Activated T-cell treated with anti-CD3 and anti-CD28 coated beads, Interleukin-2, amount 50 U/mL, for 72 hours (primary cell): ENCODE measurements around the gene SGMS1. TPM values are rescaled to one million over a fixed set of nuclear protein-coding genes. Genes with fewer than 3 reads are reported as not detected.
"Not testable (repeated sequence)": the region's sequence is repeated elsewhere in the genome, so short reads cannot be mapped to it uniquely, and the experiment has no call there.

ENCODE experiments used
- ATAC-seq, 2 donors: fragments of 150-1000 bp; cut with Tn5 transposase; replicated peaks in 1 of 2; 2 replicates each; pipeline ENCODE4 v1.10.0; 2021; ENCODE audit warnings: moderate library complexity in 2 of 2, mild to moderate bottlenecking in 1 of 2
- DNase-seq, 2 donors: peaks; one replicate each; pipeline ENCODE4 v3.0.0; 2021 to 2022; ENCODE audit warnings: mixed read lengths in 1 of 2
- H3K27ac Mint-ChIP-seq: one replicate; pipeline ENCODE4 v1.8.0; 2022; ENCODE audit warnings: mild to moderate bottlenecking, moderate library complexity, mixed read lengths
- H3K27me3 Mint-ChIP-seq: one replicate; pipeline ENCODE4 v1.8.0; 2022; ENCODE audit warnings: low read depth, mixed read lengths
- H3K36me3 Mint-ChIP-seq, 2 donors: one replicate each; pipeline ENCODE4 v1.8.0; 2022; ENCODE audit warnings: mixed read lengths in 2 of 2, mild to moderate bottlenecking in 1 of 2; ENCODE audit not compliant: insufficient read depth in 2 of 2
- H3K4me1 Mint-ChIP-seq: one replicate; pipeline ENCODE4 v1.8.0; 2022; ENCODE audit warnings: low read depth, mixed read lengths
- H3K4me3 Mint-ChIP-seq, 2 donors: one replicate each; pipeline ENCODE4 v1.8.0; 2022; ENCODE audit warnings: mild to moderate bottlenecking in 2 of 2, mixed read lengths in 2 of 2, moderate library complexity in 2 of 2
- H3K9me3 Mint-ChIP-seq, 2 donors: one replicate each; pipeline ENCODE4 v1.8.0; 2022; ENCODE audit warnings: mixed read lengths in 2 of 2
- total RNA-seq, 2 donors: library from RNA; stranded (reverse); gene quantifications; one replicate each; pipeline ENCODE4 v1.2.3, GENCODE V29; 2022

The SGMS1 gene
- total RNA-seq, 2 donors from 2014 or later: 8.9 to 9.7 TPM

DNA sequence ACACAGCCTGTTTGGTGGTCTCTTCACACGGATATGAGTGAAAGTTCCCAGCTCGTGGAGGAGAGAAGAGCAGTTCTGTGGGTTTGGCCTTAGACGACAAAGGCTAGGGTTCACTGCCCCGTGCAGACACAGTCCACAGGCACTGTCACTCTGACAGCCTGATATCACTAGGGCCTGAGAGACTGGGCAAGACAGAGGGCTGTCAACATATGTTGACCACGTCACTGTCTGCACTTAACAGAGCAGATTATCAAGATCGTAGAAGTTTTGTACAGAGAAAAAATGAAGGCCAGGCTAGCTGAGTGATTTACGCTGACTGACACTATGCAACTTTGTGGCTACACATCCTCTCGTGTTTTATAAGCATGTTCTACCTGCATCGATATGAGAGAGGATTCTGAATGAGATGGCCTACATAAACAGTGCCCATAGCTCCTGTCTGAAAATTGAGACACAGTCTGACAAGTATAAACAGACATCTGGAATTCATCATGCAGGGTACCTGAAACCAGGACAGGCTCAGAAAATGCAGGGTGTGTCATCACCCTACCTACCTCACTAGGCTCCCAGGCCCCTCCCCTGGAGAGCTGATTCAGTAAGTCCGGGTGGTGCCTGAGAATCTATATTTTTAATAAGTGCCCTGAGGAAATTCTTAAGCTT, 120.0 kb downstream of the SGMS1 start:
- H3K4me3 Mint-ChIP-seq: peak overlapping the region in 1 of 2 donors; percentile 15
- no peak overlapping the region for H3K27ac Mint-ChIP-seq
- DNase-seq: peak in 1 of 2 donors; percentile 11
- H3K27me3 Mint-ChIP-seq: peaks cover 9% of the 10 kb centered on the region
- no peak for ATAC-seq
- no peaks in the 10 kb centered on the region for H3K9me3 Mint-ChIP-seq
- H3K4me1 Mint-ChIP-seq: peaks cover 79% of the 10 kb centered on the region
- peaks cover 0 to 4% of the 10 kb centered on the region in 2 donors for H3K36me3 Mint-ChIP-seq

DNA sequence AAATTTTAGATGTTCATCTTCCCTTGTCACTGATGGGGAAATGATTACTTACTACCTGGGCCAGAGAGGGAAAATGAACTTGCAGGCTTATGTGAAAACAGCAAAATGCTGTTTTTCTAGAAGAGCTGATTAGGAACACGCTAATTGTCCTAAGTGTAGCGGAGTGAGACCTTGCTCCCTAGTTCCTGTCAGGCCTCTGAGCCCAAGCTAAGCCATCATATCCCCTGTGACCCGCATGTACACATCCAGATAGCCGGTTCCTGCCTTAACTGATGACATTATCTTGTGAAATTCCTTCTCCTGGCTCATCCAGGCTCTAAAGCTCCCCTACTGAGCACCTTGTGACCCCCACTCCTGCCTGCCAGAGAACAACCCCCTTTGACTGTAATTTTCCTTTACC, 120.6 kb downstream of the SGMS1 start:
- H3K4me3 Mint-ChIP-seq, DNase-seq, ATAC-seq, H3K36me3 Mint-ChIP-seq, H3K27ac Mint-ChIP-seq, H3K27me3 Mint-ChIP-seq, H3K9me3 Mint-ChIP-seq: not testable (repeated sequence)
- peaks cover 78% of the 10 kb centered on the region for H3K4me1 Mint-ChIP-seq

DNA sequence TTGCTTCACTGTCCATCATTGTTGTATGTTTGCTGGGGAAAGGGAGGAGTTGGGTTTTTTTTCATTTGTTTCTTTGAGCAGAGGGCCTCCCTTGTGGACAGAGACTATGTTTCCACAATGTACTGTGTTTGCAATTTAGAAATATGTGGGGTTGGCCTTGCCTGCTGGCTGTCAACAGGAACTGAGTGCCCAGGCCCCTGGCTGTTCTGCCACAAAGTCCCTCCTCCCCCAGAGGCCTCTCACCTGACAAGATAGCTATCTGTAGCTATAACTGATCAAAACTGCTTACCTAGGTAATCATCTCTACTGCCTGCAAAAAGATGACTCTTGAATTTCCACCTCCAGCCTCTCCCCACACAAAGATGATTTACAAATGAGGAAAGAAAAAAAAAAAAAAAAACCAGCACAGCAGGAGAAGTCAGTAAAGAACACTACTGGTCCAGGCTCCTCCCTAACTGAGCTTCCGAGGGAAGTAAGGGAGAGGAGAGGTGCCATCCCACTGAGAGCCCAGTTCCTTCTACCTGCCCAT, 121.8 kb downstream of the SGMS1 start:
- Mint-ChIP-seq H3K9me3 (no peaks in the 10 kb centered on the region), H3K27me3 (peaks cover 9% of the 10 kb centered on the region), H3K4me1 (peaks cover 78% of the 10 kb centered on the region), H3K36me3 (peaks cover 0 to 4% of the 10 kb centered on the region in 2 donors), H3K27ac (peak overlapping the region; percentile 46), H3K4me3 (peak overlapping the region; percentile 13 to 62)
- DNase-seq (peak in 1 of 2 donors; percentile 14), ATAC-seq (peak; percentile 25 to 42)

DNA sequence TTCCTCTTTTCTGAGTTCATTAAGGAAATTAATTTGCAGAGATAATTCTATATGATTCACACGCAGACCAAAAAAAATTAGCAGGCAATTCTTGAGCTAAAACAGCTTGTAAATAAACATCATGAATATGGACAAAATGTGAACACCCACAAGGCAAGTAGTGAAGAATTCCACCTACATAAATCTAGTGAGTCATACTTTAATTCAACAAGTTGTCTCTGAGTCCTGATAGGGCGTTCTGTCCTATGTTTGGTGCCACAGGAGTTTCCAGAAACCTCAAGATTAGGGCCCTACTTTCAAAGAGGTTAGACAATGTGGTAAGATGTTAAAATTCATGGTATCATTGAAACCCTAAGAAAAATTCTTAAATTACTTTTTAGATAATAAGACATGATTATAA, 122.3 kb downstream of the SGMS1 start:
- Mint-ChIP-seq H3K4me1 (peaks cover 78% of the 10 kb centered on the region), H3K36me3 (peaks cover 0 to 4% of the 10 kb centered on the region in 2 donors), H3K9me3 (no peaks in the 10 kb centered on the region), H3K4me3 (no peak overlapping the region), H3K27ac (no peak overlapping the region), H3K27me3 (peaks cover 9% of the 10 kb centered on the region)
- DNase-seq (no peak), ATAC-seq (no peak)

DNA sequence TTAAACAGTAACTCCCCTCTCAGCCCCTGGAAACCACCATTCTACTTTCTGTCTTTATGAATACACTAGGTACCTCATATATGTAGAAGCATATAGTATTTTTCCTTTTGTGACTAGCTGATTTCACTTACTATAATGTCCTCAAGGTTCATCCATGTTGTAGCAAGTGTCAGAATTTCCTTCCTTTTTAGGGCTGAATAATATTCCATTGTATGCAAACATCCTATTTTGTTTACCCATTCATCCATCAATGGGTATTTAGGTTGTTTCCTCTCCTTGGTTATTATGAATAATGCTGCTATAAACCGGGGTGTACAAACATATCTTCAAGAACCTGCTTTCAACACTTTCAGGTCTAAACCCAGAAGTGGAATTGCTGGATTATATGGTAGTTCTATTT, 125.3 kb downstream of the SGMS1 start:
- ATAC-seq (peak in 1 of 2 donors; percentile 16), DNase-seq (no peak)
- H3K4me3 Mint-ChIP-seq: no peak overlapping the region
- no peak overlapping the region for H3K27ac Mint-ChIP-seq
- peaks cover 2 to 5% of the 10 kb centered on the region in 2 donors for H3K36me3 Mint-ChIP-seq
- peaks cover 60% of the 10 kb centered on the region for H3K4me1 Mint-ChIP-seq
- H3K9me3 Mint-ChIP-seq: no peaks in the 10 kb centered on the region
- H3K27me3 Mint-ChIP-seq: no peaks in the 10 kb centered on the region

DNA sequence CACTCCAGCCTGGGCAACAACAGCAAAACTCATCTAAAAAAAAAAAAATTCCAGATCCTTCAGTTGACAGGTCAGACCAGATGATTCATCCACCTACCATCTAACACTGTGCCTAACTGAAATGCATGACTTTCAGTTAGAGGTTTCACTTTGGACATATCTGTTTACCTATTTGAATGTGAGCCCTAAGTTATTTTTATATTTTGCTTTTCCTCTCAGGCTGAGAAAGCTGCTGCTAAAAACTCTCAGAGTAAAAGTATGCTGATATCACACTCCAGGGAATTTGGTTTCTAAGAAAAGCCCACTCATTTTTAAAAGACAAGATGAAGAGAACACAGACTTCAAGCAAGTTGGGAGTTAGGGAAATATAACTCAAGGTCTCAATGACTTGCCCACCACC, 126.0 kb downstream of the SGMS1 start:
- no peaks in the 10 kb centered on the region for H3K9me3 Mint-ChIP-seq
- H3K4me1 Mint-ChIP-seq: peaks cover 53% of the 10 kb centered on the region
- peak overlapping the region; percentile 32 to 64 for H3K4me3 Mint-ChIP-seq
- ATAC-seq (peak; percentile 90 to 92), DNase-seq (no peak)
- H3K27me3 Mint-ChIP-seq: no peaks in the 10 kb centered on the region
- H3K36me3 Mint-ChIP-seq: peaks cover 2 to 7% of the 10 kb centered on the region in 2 donors
- no peak overlapping the region for H3K27ac Mint-ChIP-seq

DNA sequence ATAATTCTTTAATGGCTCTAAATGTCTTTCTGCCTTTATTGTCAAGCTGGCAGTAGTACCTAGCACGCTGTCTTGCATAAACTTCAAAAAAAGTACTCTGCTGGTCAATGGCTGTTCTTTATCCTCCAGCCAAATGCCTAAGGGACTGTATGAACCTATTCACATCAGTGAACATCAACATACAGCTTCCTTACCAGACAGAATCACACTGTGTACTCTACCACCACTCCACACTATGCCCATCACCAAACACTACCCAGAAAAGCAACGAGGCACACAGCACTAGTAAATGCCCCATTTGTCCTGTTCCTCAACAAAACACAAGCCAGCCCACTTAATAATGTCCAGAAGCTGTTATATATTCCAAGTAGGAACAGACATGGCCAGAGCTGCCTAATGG, 127.5 kb downstream of the SGMS1 start:
- Mint-ChIP-seq H3K9me3 (peaks cover 0 to 6% of the 10 kb centered on the region in 2 donors), H3K27ac (no peak overlapping the region), H3K36me3 (peaks cover 4 to 11% of the 10 kb centered on the region in 2 donors), H3K27me3 (no peaks in the 10 kb centered on the region), H3K4me1 (peaks cover 38% of the 10 kb centered on the region), H3K4me3 (no peak overlapping the region)
- DNase-seq (no peak), ATAC-seq (no peak)

DNA sequence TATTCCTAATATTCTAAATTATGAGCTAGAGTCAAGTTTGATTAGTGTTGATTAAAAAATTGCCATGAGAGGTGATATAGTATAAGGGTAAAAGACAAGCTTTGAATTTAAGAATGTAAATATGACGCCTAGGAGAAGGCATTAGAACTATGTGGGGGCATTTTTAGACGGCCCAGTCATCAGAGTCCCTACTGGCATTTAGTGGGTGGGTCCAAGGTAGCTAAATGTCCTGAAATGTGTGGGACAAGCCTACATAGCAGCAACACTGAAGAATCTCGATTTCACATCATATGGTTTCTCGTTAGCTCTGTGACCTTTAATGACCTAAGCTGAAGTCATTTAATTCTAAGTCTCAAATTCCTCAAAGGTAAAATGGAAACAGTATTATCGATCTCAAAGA, 133.5 kb downstream of the SGMS1 start:
- ATAC-seq: no peak
- peaks cover 0 to 12% of the 10 kb centered on the region in 2 donors for H3K9me3 Mint-ChIP-seq

DNA sequence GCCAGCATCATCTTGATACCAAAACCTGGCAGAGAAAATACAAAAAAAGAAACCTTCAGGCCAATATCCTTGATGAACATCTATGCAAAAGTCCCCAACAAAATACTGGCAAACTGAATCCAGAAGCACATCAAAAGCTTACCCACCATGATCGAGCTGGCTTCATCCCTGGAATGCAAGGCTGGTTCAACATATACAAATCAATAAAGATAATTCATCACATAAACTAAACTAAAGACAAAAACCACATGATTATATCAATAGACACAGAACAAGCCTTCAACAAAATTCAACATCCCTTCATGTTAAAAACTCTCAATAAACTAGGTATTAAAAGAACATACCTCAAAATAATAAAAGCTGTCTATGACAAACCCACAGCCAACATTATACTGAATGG, 139.2 kb downstream of the SGMS1 start:
- not testable (repeated sequence) for H3K27ac Mint-ChIP-seq, H3K27me3 Mint-ChIP-seq, DNase-seq, ATAC-seq, H3K4me3 Mint-ChIP-seq, H3K4me1 Mint-ChIP-seq
- Mint-ChIP-seq H3K36me3 (peaks cover 16 to 34% of the 10 kb centered on the region in 2 donors), H3K9me3 (peaks cover 13 to 17% of the 10 kb centered on the region in 2 donors)

More for the DNA sequence above, 133.5 kb downstream of the SGMS1 start:
- Mint-ChIP-seq H3K4me3 (no peak overlapping the region), H3K4me1 (no peaks in the 10 kb centered on the region), H3K27ac (no peak overlapping the region), H3K27me3 (no peaks in the 10 kb centered on the region), H3K36me3 (peaks cover 5 to 15% of the 10 kb centered on the region in 2 donors)
- no peak for DNase-seq

DNA sequence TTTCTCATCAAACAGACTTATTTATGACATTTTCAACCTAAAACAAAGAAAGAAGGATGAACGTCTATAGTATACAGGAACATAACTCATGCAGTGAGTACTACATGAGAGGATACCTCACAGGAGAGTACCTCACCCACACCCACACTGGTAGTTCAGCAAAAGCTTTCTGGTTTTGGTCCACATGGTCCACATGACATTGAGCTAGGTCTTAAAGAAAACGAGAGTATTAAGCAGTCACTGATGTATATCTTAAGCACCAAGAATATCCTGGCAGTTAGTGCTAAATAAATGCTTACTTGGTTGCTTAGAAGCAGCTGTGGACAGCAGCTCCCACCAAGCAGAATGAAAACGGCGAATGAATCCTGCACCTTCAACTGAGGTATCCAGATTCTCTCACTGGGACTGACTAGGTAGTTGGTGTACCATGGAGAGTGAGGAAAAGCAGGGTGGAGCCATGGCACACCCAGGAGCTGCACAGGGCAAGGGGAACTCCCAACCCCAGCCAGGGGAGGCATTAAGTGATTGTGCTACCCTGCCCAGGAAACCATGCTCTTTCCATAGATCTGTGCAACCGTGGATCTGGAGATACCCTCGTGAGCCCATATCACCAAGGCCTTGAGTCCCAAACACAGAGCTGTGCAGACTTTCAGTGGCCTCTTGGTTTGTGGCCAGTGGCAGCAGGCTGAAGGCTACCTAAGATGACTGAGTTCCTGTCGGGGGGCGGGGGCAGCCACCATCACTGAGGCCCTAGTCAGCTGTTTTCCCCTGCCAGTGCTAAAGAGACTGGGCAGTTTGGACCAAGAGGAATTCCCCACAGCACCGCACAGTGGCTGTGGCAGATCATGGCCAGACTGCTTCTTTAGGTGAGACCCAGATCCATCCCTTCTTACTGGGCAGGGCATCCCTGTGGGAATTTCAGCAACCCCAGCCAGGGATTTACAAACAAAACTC, 143.4 kb downstream of the SGMS1 start:
- Mint-ChIP-seq H3K27ac (no peak overlapping the region), H3K36me3 (peaks cover 18 to 44% of the 10 kb centered on the region in 2 donors)

DNA sequence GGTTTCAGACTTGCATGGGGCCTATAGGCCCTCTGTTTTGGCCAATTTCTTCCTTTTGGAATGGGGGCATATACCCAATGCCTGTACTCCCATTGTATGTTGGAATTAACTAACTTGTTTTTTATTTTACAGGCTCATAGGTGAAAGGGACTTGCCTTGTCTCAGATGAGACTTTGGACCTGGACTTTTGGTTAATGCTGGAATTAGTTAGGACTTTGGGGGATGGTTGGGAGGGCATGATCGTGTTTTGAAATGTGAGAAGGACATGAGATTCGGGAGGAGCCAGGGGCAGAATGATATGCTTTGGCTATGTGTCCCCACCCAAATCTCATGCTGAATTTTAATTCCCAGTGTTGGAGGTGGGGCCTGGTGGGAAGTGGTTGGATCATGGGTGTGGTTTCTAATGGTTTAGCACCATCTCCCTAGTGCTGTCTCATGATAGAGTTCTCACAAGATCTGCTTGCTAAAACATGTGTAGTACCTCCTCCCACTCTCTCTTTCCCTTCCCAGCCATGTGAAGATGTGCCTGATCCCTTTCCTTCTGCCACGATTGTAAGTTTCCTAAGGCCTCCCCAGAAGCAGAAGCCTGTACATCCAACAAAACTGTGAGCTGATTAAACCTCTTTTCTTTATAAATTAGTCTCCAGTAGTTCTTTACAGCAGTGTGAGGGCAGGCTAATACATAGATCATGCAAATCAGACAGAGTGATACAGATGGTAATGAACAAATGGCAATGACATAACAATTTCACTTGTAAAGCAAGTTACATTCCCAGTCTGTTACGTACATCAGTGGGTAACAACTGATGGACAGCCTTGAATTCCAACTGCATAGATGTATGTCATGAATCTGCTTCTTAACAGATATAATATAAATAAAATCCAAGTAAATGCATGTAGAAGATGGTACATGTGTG, 146.2 kb downstream of the SGMS1 start:
- no peak for DNase-seq
- Mint-ChIP-seq H3K27ac (no peak overlapping the region), H3K4me1 (peaks cover 4% of the 10 kb centered on the region), H3K36me3 (peaks cover 7 to 22% of the 10 kb centered on the region in 2 donors), H3K9me3 (peaks cover 4 to 6% of the 10 kb centered on the region in 2 donors), H3K4me3 (no peak overlapping the region), H3K27me3 (no peaks in the 10 kb centered on the region)
- ATAC-seq: no peak

More for the DNA sequence above, 143.4 kb downstream of the SGMS1 start:
- Mint-ChIP-seq H3K4me1 (no peaks in the 10 kb centered on the region), H3K27me3 (no peaks in the 10 kb centered on the region), H3K9me3 (peaks cover 15 to 18% of the 10 kb centered on the region in 2 donors), H3K4me3 (no peak overlapping the region)
- no peak for ATAC-seq
- DNase-seq: no peak

DNA sequence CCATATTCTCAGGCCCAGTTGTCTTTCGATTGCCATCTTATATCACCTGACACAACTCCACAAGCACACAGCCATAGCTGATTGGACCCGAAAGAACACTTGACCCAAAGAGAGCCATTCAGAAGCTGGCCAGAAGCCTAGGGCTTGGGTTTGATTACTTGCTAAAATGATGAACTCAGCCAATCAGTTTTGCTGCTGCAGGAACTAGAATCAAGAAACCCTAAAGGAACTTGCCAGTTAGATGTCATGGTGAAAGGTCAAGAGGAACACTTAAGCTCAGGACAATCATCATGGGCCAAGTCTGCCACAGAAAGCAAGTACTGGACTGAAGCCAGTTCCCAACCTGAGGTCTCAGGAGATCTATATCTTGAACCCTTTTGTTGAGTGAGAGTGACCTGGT, 150.0 kb downstream of the SGMS1 start:
- Mint-ChIP-seq H3K9me3 (peaks cover 0 to 2% of the 10 kb centered on the region in 2 donors), H3K36me3 (peaks cover 2 to 12% of the 10 kb centered on the region in 2 donors), H3K27ac (no peak overlapping the region), H3K27me3 (no peaks in the 10 kb centered on the region), H3K4me1 (peaks cover 29% of the 10 kb centered on the region), H3K4me3 (no peak overlapping the region)
- ATAC-seq (no peak), DNase-seq (no peak)
